DND-41 (cell line): ENCODE results near the gene LRRC28.

ENCODE experiments used
- ATAC-seq: fragments of 200-7000 bp; cut with Tn5 transposase; 3 replicates; pipeline ENCODE4 v1.9.1; 2021; ENCODE audit warnings: low read depth; ENCODE audit not compliant: insufficient read depth
- DNase-seq: peaks from one replicate; pipeline ENCODE4 v3.0.0-alpha.2; 2020
- H2AFZ ChIP-seq: 2 replicates; pipeline ENCODE4 v1.6.0; 2012; ENCODE audit warnings: low read depth, low read length
- H3K27ac ChIP-seq: 2 replicates; pipeline ENCODE4 v1.5.1; 2012; ENCODE audit warnings: low read length, inconsistent platforms
- H3K27me3 ChIP-seq: fragments of 200-600 bp; sonication (generic); 2 replicates; pipeline ENCODE4 v1.6.0; 2012; ENCODE audit warnings: low read length, mild to moderate bottlenecking, inconsistent platforms; ENCODE audit not compliant: insufficient read depth, poor library complexity
- H3K36me3 ChIP-seq: 2 replicates; pipeline ENCODE4 v1.5.1; 2012; ENCODE audit warnings: low read length, inconsistent platforms; ENCODE audit not compliant: insufficient read depth
- H3K4me1 ChIP-seq: 2 replicates; pipeline ENCODE4 v1.5.1; 2012; ENCODE audit warnings: mild to moderate bottlenecking, low read length; ENCODE audit not compliant: insufficient read depth
- H3K4me2 ChIP-seq: 2 replicates; pipeline ENCODE4 v1.6.0; 2012; ENCODE audit warnings: mild to moderate bottlenecking, moderate library complexity, low read length, inconsistent platforms; ENCODE audit not compliant: insufficient read depth
- H3K4me3 ChIP-seq, 2 experiments: fragments of 200-600 bp in 1 of 2; shearing (Covaris generic) in 1 of 2; 2 replicates each; pipeline ENCODE4 v1.5.1; 2012 to 2016; ENCODE audit warnings: inconsistent platforms in 2 of 2, low read length in 2 of 2, mild to moderate bottlenecking in 2 of 2, low read depth in 1 of 2, moderate library complexity in 1 of 2
- H3K79me2 ChIP-seq: 2 replicates; pipeline ENCODE4 v1.6.0; 2012; ENCODE audit warnings: low read length, inconsistent platforms; ENCODE audit not compliant: insufficient read depth
- H3K9ac ChIP-seq: 2 replicates; pipeline ENCODE4 v1.6.0; 2012; ENCODE audit warnings: low read depth, mild to moderate bottlenecking, inconsistent platforms, low read length, moderate library complexity
- H3K9me3 ChIP-seq: 2 replicates; pipeline ENCODE4 v1.5.1; 2012; ENCODE audit warnings: low read length, moderate library complexity, mild to moderate bottlenecking, inconsistent platforms; ENCODE audit not compliant: insufficient read depth, severe bottlenecking
- H4K20me1 ChIP-seq: 2 replicates; pipeline ENCODE4 v1.6.0; 2012; ENCODE audit warnings: low read length; ENCODE audit not compliant: insufficient read depth
- EZH2 ChIP-seq: IDR thresholded peaks from 3 replicates; pipeline ENCODE4 v1.6.1; 2012; ENCODE audit warnings: borderline replicate concordance, low read depth, mild to moderate bottlenecking, moderate library complexity, low read length, inconsistent platforms; ENCODE audit not compliant: severe bottlenecking
- TF ChIP-seq, protein P1 (sequence below): IDR thresholded peaks from 2 replicates; pipeline ENCODE4 v1.5.1; 2012; ENCODE audit warnings: borderline replicate concordance, low read length, moderate library complexity, mild to moderate bottlenecking; ENCODE audit not compliant: poor library complexity, severe bottlenecking; ENCODE audit errors: extremely low read depth

Gene LRRC28

GRCh38 chr15:99413955-99414754 lies 162.9 kb downstream of the LRRC28 start:
- Histone ChIP-seq H3K9me3 (no peaks in the 10 kb centered on the region), H3K36me3 (no peaks in the 10 kb centered on the region), H3K9ac (no peak overlapping the region), H3K27me3 (no peaks in the 10 kb centered on the region), H3K27ac (no peak overlapping the region), H3K4me1 (no peaks in the 10 kb centered on the region), H4K20me1 (no peaks in the 10 kb centered on the region), H3K79me2 (no peaks in the 10 kb centered on the region), H3K4me3 (no peak overlapping the region), H3K4me2 (no peak overlapping the region), H2AFZ (no peak overlapping the region)
- ATAC-seq (no peak), DNase-seq (no peak)
- TF ChIP-seq EZH2 = no peak
- TF ChIP-seq, protein P1, sequence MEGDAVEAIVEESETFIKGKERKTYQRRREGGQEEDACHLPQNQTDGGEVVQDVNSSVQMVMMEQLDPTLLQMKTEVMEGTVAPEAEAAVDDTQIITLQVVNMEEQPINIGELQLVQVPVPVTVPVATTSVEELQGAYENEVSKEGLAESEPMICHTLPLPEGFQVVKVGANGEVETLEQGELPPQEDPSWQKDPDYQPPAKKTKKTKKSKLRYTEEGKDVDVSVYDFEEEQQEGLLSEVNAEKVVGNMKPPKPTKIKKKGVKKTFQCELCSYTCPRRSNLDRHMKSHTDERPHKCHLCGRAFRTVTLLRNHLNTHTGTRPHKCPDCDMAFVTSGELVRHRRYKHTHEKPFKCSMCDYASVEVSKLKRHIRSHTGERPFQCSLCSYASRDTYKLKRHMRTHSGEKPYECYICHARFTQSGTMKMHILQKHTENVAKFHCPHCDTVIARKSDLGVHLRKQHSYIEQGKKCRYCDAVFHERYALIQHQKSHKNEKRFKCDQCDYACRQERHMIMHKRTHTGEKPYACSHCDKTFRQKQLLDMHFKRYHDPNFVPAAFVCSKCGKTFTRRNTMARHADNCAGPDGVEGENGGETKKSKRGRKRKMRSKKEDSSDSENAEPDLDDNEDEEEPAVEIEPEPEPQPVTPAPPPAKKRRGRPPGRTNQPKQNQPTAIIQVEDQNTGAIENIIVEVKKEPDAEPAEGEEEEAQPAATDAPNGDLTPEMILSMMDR = no peak

- ATAC-seq = no peak
- Histone ChIP-seq H3K4me1 (no peaks in the 10 kb centered on the region), H3K9me3 (no peaks in the 10 kb centered on the region), H3K4me3 (no peak overlapping the region), H3K9ac (no peak overlapping the region), H3K27ac (no peak overlapping the region), H3K4me2 (no peak overlapping the region), H3K27me3 (no peaks in the 10 kb centered on the region), H3K79me2 (no peaks in the 10 kb centered on the region), H2AFZ (no peak overlapping the region; the same call in 1 of the 2 replicates), H4K20me1 (no peaks in the 10 kb centered on the region), H3K36me3 (no peaks in the 10 kb centered on the region)
- TF ChIP-seq EZH2 = no peak
- TF ChIP-seq, protein P1 = no peak
- no peak for DNase-seq
Observed at GRCh38 chr15:99414755-99415731, 163.8 kb downstream of the LRRC28 start.

DNA sequence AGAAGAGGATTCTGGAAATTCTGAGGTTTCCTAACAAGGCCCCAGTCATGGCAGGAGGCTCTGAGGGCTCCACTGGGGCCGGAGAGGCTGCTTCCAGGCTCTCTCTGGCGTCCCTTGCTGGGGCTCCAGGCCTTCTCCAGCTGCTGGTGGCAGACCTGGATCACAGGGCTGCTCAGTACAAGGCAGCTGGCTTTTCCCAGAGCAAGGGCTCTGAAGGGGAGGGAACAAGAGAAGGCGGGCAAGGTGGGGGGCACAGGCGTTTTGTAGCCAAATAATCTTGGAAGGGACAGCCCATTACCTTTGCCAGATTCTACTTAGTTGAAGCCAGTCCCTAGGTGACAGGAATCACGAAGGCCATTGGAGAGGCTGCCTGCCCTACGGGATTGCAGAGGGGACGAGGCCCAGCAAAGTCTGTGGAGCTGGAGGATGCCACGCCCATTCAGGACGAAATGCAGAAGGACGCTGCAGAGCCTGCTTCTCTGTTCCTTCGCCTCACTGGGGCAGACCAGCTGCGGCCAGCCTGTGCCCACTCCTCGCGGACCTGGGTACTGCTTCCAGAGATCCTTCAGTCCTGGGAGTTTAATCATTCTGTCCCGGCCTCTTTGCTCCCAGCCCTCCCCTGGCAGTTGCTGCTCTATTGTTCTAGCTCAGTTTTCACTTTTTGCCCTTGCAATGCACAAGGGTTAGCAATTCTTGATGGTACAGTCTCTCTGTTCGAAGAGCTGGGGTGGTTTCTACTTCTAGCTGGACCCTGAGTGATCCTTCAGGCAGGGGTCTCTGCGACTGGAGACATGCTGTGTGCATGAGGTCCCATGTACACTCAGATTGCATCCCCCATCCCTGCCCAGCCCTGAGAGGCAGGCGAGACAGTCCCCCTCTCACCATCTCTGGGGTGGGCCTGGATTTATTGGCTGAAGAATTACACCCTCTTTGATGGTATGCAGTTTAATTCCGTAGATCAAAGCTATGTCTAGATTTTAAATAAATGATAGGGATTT lies 165.2 kb downstream of the LRRC28 start:
- H3K4me2 ChIP-seq = no peak overlapping the region
- no peak for ATAC-seq
- no peaks in the 10 kb centered on the region for H3K4me1 ChIP-seq
- H3K36me3 ChIP-seq = no peaks in the 10 kb centered on the region
- H3K79me2 ChIP-seq = no peaks in the 10 kb centered on the region
- H3K4me3 ChIP-seq = no peak overlapping the region
- H3K9ac ChIP-seq = no peak overlapping the region
- DNase-seq = no peak
- H3K27ac ChIP-seq = no peak overlapping the region
- no peaks in the 10 kb centered on the region for H3K27me3 ChIP-seq
- TF ChIP-seq EZH2 = no peak
- TF ChIP-seq, protein P1 = no peak
- no peaks in the 10 kb centered on the region for H4K20me1 ChIP-seq
- no peaks in the 10 kb centered on the region for H3K9me3 ChIP-seq
- H2AFZ ChIP-seq = no peak overlapping the region
